SU-DHL-6 (cell line): Measurements from ENCODE around the gene TTC22.

ENCODE experiments used
- CTCF ChIP-seq: fragments of 200-600 bp; sonication (generic); IDR thresholded peaks from one replicate; pipeline ENCODE4 v1.5.1; 2017; ENCODE audit warnings: antibody characterized with exemption, mild to moderate bottlenecking, low read length, moderate library complexity; ENCODE audit not compliant: insufficient read depth, poor library complexity, severe bottlenecking
- EZH2phosphoT487 ChIP-seq: fragments of 200-600 bp; sonication (generic), shearing (Covaris generic); conservative IDR thresholded peaks from 2 replicates; pipeline ENCODE4 v1.6.1; 2018; ENCODE audit warnings: mild to moderate bottlenecking, antibody characterized with exemption, low read length, moderate library complexity, mixed read lengths

GRCh38 chr1:54795841-54796468 is 5.2 kb downstream of the TTC22 start:
- TF ChIP-seq CTCF (no peak), EZH2phosphoT487 (no peak)
